SU-DHL-6 (cell line): ENCODE results near the gene ULK1.
A peak's percentile ranks its signal among the peaks of the same experiment; 100 is the strongest.
"Not testable (repeated sequence)": the region's sequence is repeated elsewhere in the genome, so short reads cannot be mapped to it uniquely, and the experiment has no call there.

Experiments used
- H2AFZ ChIP-seq: fragments of 200-600 bp; sonication (generic); 2 replicates; pipeline ENCODE4 v1.6.1; 2014; ENCODE audit warnings: low read depth, mild to moderate bottlenecking, moderate library complexity, mixed read lengths, antibody characterized with exemption, low read length; ENCODE audit not compliant: severe bottlenecking
- H3F3A ChIP-seq: fragments of 200-600 bp; shearing (Covaris generic); 2 replicates; pipeline ENCODE4 v1.6.0; 2016; ENCODE audit warnings: antibody characterized with exemption, mild to moderate bottlenecking; ENCODE audit not compliant: insufficient read depth
- H3K27ac ChIP-seq: fragments of 200-600 bp; sonication (generic); 2 replicates; pipeline ENCODE4 v1.5.1; 2016; ENCODE audit warnings: low read depth, mild to moderate bottlenecking, low read length, moderate library complexity, mixed read lengths
- H3K27me3 ChIP-seq: fragments of 200-600 bp; sonication (generic), shearing (Covaris generic); 2 replicates; pipeline ENCODE4 v1.6.0; 2014; ENCODE audit warnings: mild to moderate bottlenecking, low read length
- H3K36me3 ChIP-seq: fragments of 200-600 bp; sonication (generic); 2 replicates; pipeline ENCODE4 v1.6.1; 2014; ENCODE audit warnings: mild to moderate bottlenecking, low read length, mixed read lengths
- H3K4me2 ChIP-seq: fragments of 300-600, 200-600 bp; shearing (Covaris generic), sonication (generic); 2 replicates; pipeline ENCODE4 v1.6.0; 2014; ENCODE audit warnings: low read length, low read depth, mild to moderate bottlenecking; ENCODE audit not compliant: poor library complexity, severe bottlenecking
- H3K4me3 ChIP-seq: fragments of 200-600 bp; sonication (generic); 2 replicates; pipeline ENCODE4 v1.5.1; 2014; ENCODE audit warnings: antibody characterized with exemption, low read length, mild to moderate bottlenecking, mixed read lengths; ENCODE audit not compliant: insufficient read depth, poor library complexity, severe bottlenecking
- H3K79me2 ChIP-seq: fragments of 200-600 bp; sonication (generic); 2 replicates; pipeline ENCODE4 v1.6.1; 2014; ENCODE audit warnings: mild to moderate bottlenecking, low read length, moderate library complexity; ENCODE audit not compliant: insufficient read depth
- H3K9ac ChIP-seq: fragments of 200-600 bp; sonication (generic); 2 replicates; pipeline ENCODE4 v1.7.0; 2014; ENCODE audit warnings: mild to moderate bottlenecking, low read length
- H3K9me2 ChIP-seq: fragments of 200-600 bp; sonication (generic); replicated peaks from 2 replicates; pipeline ENCODE4 v1.6.1; 2014; ENCODE audit warnings: low read length; ENCODE audit not compliant: insufficient read depth
- H3K9me3 ChIP-seq: fragments of 200-600 bp; sonication (generic); 2 replicates; pipeline ENCODE4 v1.6.1; 2014; ENCODE audit warnings: low read length, mixed read lengths; ENCODE audit not compliant: insufficient read depth
- H4K20me1 ChIP-seq: fragments of 200-600 bp; sonication (generic); 2 replicates; pipeline ENCODE4 v1.6.1; 2014; ENCODE audit warnings: low read depth, mild to moderate bottlenecking, antibody characterized with exemption, low read length, moderate library complexity, mixed read lengths
- EZH2phosphoT487 ChIP-seq: fragments of 200-600 bp; sonication (generic), shearing (Covaris generic); conservative IDR thresholded peaks from 2 replicates; pipeline ENCODE4 v1.6.1; 2018; ENCODE audit warnings: mild to moderate bottlenecking, antibody characterized with exemption, low read length, moderate library complexity, mixed read lengths
- TF ChIP-seq, protein P1 (sequence below): fragments of 200-600 bp; sonication (generic); IDR thresholded peaks from one replicate; pipeline ENCODE4 v1.5.1; 2017; ENCODE audit warnings: antibody characterized with exemption, mild to moderate bottlenecking, low read length, moderate library complexity; ENCODE audit not compliant: insufficient read depth, poor library complexity, severe bottlenecking

ULK1 gene

DNA sequence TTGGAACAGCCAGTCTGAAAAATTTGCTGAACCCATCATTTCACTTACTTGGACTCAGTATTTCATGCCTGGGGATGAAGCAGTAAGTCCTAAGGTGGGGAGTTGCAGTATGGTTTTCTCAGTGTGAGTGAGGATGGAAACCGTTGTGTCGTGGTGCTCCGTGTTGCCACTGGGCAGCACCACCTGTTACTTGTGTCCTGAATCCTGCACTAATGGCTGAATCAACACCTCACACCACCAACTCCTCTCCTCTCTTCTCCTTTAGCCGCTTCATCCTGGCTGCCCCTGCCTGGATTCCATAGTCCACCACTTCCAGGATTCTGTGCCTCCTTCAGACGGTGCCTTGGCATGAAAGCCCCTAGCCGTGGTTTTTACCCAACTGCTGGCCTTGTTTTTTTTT lies 52.3 kb downstream of the ULK1 start:
- Histone ChIP-seq H3K9me3 (no peaks in the 10 kb centered on the region), H3K36me3 (no peaks in the 10 kb centered on the region), H3K9ac (no peak overlapping the region), H3K4me3 (no peak overlapping the region), H4K20me1 (no peaks in the 10 kb centered on the region; the same call in 1 of the 2 replicates), H3K4me2 (no peak overlapping the region), H3F3A (peaks cover 13% of the 10 kb centered on the region; the same call in 1 of the 2 replicates), H3K27me3 (no peaks in the 10 kb centered on the region), H3K9me2 (no peaks in the 10 kb centered on the region), H3K79me2 (peaks cover 19% of the 10 kb centered on the region), H2AFZ (no peak overlapping the region), H3K27ac (no peak overlapping the region)
- TF ChIP-seq, protein P1, sequence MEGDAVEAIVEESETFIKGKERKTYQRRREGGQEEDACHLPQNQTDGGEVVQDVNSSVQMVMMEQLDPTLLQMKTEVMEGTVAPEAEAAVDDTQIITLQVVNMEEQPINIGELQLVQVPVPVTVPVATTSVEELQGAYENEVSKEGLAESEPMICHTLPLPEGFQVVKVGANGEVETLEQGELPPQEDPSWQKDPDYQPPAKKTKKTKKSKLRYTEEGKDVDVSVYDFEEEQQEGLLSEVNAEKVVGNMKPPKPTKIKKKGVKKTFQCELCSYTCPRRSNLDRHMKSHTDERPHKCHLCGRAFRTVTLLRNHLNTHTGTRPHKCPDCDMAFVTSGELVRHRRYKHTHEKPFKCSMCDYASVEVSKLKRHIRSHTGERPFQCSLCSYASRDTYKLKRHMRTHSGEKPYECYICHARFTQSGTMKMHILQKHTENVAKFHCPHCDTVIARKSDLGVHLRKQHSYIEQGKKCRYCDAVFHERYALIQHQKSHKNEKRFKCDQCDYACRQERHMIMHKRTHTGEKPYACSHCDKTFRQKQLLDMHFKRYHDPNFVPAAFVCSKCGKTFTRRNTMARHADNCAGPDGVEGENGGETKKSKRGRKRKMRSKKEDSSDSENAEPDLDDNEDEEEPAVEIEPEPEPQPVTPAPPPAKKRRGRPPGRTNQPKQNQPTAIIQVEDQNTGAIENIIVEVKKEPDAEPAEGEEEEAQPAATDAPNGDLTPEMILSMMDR, result no peak
- no peak for TF ChIP-seq EZH2phosphoT487

DNA sequence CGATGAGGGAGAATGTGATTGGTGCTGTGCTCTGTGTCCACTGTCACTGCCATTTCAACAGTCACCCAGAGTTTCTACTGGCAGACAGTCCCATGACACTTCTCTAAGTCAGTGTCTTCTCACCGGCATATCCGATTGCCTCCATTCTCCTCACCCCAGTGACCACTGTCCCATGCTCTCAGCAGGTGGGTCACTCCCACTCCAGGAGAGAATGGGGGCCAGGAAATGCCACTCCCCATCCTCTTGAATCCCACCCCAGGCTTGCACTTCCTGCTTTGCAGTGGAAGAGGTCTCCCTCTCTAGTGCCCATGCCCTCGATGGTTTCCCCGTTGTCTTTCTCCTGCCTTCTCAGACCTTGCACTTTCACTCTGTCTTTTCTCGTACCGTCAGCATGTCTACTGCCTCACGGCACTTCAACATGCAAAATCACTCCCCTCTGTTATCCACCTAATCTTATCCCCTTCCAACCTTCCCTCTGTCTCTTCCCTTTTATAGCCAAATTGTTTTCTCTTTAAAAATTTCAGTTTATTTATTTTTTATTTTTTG lies 53.1 kb downstream of the ULK1 start:
- Histone ChIP-seq H3K4me2 (no peak overlapping the region), H3K27ac (no peak overlapping the region), H3K9me2 (no peaks in the 10 kb centered on the region), H2AFZ (no peak overlapping the region), H3K4me3 (no peak overlapping the region), H3K79me2 (peaks cover 23% of the 10 kb centered on the region), H3K36me3 (no peaks in the 10 kb centered on the region), H4K20me1 (no peaks in the 10 kb centered on the region; the same call in 1 of the 2 replicates), H3K9me3 (no peaks in the 10 kb centered on the region), H3F3A (peaks cover 13% of the 10 kb centered on the region; the same call in 1 of the 2 replicates), H3K9ac (no peak overlapping the region), H3K27me3 (no peaks in the 10 kb centered on the region)
- TF ChIP-seq, protein P1, result no peak
- no peak for TF ChIP-seq EZH2phosphoT487

GRCh38 chr12:131948166-131948712 lies 53.8 kb downstream of the ULK1 start:
- Histone ChIP-seq H3K9me2 (no peaks in the 10 kb centered on the region), H3F3A (peaks cover 13% of the 10 kb centered on the region; the same call in 1 of the 2 replicates), H3K9me3 (no peaks in the 10 kb centered on the region), H4K20me1 (no peaks in the 10 kb centered on the region; the same call in 1 of the 2 replicates), H3K79me2 (peaks cover 30% of the 10 kb centered on the region), H3K27me3 (no peaks in the 10 kb centered on the region), H3K27ac (no peak overlapping the region), H3K36me3 (no peaks in the 10 kb centered on the region), H3K9ac (no peak overlapping the region), H2AFZ (no peak overlapping the region), H3K4me2 (no peak overlapping the region), H3K4me3 (no peak overlapping the region)
- TF ChIP-seq, protein P1, result no peak

GRCh38 chr12:131948713-131949430 lies 54.5 kb downstream of the ULK1 start:
- H3F3A ChIP-seq, result peaks cover 13% of the 10 kb centered on the region; the same call in 1 of the 2 replicates
- not testable (repeated sequence) for H3K36me3 ChIP-seq, H3K27ac ChIP-seq, H3K9me3 ChIP-seq, H4K20me1 ChIP-seq, H3K27me3 ChIP-seq, H3K9me2 ChIP-seq
- peak overlapping the region; percentile 85 for H2AFZ ChIP-seq
- peak overlapping the region; percentile 54 for H3K4me2 ChIP-seq
- peak overlapping the region; percentile 50 for H3K9ac ChIP-seq
- peak overlapping the region; percentile 50 for H3K4me3 ChIP-seq
- peaks cover 36% of the 10 kb centered on the region for H3K79me2 ChIP-seq
